Stimulated activated CD8-positive, alpha-beta memory T cell treated with anti-CD3 and anti-CD28 coated beads, Interleukin-7, amount 100 ng/mL, for 48 hours (primary cell): Measurements from ENCODE around the gene DCC.

Source experiments
- DNase-seq, 2 donors: peaks; one replicate each; pipeline ENCODE4 v3.0.0-alpha.2; 2020; ENCODE audit warnings: low read depth in 1 of 2; ENCODE audit errors: extremely low read depth in 1 of 2

The DCC gene

DNA sequence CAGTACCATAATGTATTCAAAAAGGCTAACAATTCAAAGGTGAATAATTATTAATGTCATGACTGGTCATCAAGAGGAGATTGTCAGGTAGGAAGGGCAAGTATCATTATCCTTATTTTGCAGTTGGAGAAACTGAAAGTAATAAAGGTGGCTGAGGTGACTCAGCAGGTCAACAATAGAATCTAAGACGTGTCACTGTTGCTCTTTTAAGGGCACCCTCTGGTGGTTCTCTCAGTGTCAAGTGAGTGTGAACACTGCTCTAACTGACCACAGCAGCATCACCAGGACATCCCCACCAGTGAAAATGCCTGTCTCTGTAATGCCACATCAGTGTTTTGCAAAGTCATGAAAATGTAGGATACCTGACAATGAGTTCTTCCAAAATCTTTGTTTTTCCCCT is 69.7 kb downstream of the DCC start:
- no peak for DNase-seq

DNA sequence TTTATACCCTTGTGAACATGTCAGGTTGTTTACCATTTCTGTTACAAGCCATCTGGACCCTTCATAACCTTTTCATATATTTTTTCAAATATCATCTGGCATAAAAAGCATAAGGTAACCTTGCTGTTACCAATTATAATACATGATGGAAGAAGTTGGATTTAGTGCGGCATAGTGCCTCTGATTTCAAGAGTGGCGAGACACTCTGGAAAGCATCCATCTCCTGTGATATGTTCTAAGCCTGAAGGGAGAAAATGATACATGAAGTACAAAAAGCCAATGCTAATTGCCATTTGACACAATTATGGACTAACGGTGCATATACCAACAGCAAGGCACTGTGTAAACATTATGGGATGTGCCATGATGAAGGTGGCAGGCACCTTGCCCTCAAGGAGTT is 75.1 kb downstream of the DCC start:
- DNase-seq, result no peak

DNA sequence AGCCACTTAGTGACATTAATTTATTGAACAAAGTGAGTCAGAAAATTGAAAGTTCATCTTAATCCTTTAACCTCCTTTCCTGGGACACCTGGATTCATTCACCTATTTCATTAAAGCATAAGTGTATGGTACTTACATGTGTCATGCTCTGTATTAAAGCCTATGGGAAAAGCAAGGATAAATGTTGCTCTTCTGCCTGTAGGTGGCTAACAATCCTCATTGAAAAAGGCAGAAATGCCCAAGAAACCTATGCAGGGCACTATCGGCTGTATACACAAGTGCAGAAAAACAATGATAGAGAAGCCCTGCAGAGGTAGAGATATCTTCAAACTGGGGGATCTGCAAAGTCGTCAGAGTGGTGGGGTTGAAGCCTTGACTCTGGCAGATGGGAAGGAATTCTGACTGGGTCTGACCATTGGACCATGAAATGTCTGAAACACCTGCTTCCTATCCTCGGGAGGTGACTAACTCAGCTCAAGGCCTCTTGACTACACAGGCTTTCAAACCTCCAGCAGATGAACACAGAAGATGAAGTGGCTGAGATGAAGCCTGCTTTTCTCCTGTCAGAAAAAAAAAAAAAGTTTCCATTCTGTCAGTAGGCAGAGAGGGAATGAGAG is 83.1 kb downstream of the DCC start:
- DNase-seq, result no peak

DNA sequence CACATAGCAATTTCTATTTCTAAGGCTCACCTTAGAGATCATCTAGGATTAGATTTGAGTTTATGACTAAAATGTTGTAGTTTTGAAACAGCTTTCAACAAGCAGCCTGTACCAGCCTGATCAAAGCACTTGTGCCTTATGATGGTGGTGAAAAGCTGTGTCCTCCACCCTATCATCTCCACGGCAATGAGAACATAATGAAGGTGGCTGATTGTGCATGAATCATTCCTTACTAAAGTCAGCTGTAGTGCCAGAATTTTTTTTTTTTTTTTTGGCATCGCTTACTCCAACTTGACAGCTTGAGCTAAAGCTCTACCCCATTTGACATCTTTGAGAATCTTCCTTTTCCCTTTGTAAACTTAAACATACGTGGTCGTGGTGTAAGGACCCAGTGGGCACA is 86.0 kb downstream of the DCC start:
- DNase-seq, result no peak

DNA sequence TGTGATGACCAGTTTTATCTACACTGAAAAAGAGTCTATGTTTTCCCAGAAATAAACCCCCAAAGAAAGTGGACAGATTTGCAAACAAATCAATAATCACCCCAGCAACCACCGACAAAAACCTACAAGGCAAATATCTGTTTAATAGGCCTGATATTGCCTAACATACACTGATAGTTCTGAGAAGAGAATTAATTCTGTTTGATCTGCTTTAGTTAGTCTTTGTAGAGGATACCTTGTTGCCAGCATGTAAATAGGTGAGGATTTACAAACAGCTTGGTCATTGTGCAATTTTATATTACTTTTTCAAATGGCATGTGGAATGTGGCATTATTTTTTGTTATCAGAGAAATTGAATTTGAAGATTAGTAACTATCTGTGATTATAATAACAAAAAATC is 86.5 kb downstream of the DCC start:
- no peak for DNase-seq

DNA sequence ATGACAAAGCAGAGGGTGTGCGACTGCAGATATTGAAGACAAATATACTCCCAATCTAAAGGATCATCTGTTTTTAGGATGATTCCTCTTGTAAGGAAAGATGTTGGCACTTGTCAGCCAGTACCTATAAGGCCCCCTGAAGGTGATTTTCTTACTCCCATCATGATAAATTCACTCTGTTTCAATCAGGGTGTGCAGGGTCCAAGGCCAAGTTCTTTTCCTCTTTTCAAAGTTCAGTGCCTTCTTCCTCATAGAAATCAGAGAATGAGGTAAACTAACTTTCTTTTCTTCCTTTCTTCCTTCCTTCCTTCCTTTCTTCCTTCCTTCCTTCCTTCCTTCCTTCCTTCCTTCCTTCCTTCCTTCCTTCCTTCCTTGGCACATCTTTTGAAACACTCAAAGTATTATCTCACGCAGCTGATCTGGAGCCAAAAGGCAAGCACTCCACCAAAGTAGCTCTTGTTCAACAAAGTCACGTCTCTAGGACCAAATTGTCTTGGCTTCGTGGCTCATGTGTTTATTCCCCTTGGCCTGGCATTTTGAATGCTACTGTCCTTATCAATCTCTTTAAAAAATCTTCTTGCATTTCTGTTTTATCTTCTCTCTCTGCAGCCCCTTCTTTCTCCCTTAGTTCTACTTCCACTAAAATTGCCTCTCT is 87.7 kb downstream of the DCC start:
- no peak for DNase-seq

DNA sequence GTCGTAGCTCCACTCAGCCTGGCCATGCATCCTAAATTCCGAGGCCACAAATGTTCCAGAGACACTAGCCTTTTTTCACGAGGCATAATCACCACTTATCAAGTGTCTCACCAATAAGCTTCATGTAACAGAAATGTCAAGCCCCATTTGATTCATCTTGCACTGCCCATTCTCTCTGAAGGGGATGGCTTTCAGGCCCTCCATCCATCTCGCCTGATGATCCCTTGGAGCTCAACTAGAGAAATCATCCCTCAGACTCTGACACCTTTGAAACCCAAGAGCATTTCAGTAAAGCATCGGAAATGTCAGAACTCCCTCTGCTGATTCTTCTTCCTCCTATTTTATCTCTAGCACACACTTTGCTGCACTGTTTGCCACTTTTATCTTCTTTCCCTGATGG is 91.7 kb downstream of the DCC start:
- DNase-seq, result no peak

DNA sequence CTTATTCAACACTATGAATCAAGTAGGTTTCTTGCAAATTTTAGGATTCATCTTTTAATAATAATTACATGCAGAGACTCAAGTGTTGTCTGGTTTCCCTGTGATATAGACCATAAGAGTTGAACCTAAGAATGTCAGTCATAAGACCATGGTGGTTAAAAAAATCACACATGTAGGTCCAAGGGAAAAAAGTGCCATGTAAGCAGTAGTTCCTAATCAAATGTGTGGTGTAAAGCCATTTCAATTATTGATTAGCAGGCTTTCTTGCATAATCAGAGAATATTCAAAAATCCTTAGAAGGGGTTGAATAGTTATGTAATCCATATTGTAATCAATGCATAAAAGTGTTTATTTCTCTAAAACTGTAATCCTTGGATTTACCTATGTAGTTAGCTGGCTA is 93.8 kb downstream of the DCC start:
- no peak for DNase-seq

DNA sequence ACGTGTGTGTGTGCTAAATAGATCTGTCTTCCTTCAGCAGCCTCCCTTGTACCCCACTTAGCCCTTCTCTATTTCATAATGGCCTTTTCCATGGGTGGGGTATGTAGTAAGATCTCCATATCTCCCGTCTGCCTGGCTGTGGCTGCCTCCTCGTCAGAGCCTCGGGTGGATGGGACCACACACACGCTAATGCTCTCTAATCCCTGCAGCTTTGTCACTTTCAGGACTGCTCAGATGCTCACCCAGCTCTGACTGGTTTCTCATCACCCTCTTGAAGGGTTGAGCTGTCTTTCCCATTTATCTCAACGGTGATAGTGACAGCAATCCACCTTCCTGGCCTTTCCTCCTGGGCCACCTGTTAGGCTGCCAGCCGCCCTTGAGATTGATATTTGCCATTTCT is 95.3 kb downstream of the DCC start:
- no peak for DNase-seq

DNA sequence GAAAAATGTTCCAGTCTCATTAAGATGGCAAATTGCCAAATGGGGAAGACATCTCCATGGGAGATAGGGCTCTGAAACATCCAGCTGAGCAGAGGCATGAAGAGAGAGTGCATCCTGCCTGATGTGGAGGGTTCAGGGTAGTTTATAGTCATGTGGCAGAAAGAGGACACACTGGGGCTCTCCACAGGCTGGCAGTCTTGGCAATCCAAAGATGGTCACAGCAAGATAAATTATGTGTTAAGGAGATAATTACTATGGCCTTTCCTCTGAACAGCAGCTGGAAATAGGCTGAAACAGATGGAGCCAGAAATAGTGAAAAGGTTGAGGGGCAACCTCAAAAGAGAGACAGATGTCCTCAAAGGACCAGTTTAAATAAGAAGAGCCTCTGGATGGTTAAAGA is 97.2 kb downstream of the DCC start:
- no peak for DNase-seq

DNA sequence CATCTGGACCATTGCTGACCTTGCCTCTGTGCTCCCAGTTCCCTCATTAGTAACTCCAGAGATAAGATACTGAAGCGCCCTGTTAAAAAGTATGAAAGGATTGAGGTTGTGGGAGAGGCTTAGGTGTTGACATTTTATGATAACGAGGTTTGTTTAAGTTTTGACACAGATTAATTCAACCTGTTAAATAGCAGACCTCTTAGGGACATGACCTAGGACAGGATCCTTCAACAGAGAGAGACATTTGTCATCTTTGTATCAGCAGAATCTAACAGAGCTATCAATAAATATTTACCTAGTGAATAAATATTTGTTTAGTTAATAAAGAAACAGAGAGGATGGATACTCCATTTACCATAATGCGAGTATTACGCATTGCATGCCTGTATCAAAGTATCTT is 99.5 kb downstream of the DCC start:
- DNase-seq, result no peak

DNA sequence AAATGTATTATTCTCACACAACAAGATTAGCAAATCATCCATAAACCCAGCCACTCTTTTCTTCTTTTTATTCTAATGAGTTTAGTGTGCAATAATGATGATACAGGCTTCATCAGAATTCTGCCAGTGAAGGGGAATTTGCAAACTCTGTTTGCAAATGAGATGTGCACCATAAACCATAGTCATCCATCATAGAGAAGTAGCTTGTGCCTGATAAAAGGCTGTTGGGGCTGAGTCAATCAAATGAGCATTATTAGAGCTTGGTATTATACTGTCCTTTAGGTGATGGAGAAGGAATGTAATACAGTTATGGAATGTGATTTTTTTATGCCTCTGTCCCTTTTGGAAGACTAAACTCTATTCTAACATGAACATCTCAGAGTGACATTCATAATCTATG is 101.8 kb downstream of the DCC start:
- no peak for DNase-seq

DNA sequence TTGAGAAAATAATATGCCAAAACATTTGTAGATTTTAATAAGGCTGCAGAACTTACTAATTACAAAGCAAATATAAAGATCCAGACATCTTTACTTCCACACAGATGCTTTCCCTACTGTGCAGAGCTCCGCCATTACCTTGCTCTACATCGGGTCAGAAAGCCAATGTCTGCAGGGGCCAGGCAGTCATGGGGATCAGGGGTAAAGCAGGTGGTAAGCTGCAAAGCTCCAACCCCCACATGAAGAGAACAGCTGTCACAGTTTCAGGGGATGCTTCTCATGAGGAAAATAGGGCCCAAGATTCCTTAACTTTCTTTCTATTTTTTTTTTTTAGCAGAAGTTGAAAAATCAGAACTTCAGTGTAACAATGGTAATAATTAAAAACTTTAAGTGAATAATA is 102.7 kb downstream of the DCC start:
- DNase-seq, result no peak

DNA sequence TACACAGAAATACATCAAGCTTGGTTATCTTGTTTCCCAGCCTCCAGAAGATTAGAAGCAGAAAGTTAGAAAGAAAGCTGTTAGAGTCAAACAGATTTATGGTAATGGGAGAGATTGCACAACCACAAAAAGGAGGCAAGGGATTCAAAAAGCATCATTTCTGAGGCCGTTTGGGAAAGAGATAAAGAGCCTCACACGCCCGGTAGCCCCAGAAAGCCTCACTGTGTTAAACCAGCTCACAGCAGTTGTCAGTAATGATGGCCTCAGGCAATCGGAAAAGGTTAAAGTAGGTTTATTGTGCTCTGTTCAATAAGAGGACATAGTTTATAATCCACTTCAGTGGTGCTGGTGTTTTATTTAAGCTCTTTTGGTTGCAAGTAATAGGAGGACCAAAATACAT is 111.3 kb downstream of the DCC start:
- DNase-seq, result no peak

DNA sequence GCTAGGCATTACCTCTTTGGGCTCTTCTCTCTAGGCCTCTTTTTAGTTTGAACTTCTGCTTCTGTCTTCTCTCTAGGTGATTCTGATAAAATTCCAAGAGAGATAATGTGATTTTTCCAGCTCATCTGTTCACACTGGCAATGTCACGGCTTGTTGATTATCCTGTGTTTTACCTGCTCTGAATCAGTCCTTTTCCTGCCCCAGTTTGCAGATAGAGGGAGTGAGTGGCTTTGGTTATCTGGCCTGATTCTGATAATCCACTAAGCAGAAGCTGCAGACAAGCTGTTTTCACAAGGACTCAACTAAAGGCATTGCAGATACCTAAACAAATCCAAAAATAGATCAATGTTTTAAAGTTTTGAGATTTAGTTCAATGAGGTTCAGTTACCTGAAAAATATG is 111.9 kb downstream of the DCC start:
- no peak for DNase-seq

DNA sequence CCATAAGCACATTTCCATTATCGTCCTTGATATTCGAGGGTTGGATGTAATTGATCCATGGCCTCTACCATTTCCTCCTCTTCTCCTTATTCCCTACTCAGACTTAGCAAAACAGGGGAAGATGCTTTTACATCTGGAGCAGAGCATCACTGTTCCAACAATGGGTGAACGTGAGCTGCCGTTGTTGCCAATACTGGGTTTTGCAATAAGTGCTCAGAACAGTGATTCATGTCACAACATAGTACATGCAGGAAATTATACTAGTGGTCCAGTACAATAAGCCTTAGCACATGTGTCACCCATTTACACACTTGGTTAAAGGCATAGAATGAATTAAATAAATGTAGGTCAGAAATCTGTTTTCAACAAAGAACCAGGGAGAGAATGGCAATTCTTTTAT is 112.4 kb downstream of the DCC start:
- no peak for DNase-seq

DNA sequence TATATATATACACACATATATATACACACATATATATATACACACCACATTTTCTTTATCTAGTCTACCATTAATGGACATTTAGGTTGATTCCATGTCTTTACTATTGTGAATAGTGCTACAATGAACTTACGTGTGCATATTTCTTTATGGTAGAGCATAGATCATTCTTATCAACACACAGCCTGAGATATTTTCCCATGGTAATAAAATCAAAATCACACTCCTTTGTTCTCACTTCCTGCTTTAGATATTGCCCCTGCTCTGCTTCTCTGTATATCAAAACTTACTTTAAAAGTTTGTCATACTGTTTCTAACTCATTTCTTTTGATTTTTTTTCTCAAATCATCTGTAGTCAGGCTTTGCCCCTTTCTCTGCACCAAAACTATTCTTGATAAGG is 119.9 kb downstream of the DCC start:
- no peak for DNase-seq

DNA sequence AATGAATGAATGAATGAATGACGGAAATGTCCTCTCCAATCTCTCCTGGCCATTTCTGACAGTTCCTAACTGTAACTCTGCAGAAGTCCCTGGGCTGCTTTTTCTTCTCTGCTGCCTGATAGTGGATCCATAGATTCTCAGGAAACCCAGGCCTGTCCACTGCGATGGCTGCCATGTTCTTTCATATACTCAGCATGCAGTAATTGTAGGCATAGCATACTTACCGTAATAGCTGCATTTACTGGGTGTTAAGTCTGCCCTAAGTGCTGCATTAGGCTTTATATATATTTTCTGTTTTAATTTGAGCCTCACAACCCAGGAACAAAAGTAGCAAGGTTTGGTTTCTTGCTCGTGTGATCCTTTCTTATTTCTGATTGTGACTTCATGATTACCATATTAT is 122.9 kb downstream of the DCC start:
- no peak for DNase-seq

DNA sequence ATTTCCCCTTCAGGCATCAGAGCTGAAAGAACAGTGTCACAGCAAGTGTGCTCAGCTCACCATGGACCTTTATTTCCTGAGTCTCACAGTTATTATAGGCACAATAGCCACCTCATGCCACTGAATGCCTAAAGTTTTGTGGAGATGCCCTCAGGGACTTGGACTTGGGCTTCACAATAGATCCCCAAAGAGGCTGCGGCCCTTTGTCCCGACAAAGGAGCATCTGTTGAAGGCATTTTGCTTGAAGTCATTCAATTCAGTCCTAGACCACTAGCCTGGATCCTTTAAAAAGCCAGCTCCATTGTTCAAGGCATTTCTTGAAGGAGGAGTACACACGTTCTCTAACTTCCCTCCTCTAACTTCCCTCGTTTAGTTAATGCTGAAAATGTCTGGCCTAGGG is 125.4 kb downstream of the DCC start:
- no peak for DNase-seq

DNA sequence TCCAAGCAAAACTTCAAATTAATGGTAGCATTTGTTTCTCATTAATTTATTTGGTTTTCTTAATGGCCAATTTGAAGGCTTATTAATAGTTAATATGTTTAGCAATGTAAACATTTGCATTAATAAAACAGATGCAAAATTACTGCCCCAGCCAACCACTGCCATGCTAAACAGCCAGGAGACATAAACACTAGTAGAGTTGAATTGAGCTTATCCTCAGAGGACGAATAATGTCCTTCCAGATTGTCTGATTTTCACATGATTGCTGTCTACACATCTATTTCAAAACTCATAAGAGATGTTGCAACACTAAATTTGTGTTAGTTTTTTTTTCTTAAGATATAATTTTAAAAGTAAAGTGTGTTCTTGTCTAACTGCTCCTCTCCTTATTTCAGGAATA is 128.5 kb downstream of the DCC start:
- DNase-seq, result no peak

DNA sequence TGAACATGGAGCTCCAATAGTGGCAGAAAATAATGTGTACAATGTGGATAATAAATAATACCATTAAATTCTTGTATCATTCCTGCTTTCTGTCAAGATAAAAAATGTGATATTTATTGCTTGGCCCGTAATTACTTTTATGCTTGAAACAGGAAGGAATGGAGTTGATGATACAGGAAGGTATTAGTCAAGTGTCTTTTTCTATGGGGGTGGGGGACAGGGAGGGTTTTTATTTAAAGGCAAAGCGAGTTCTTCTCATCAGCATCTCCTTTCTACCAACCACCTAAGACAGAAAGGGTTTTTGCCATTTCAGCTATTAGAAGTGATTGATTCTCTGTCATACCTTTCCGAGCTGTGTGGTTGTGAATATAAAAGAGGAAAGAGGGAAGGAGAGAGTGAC is 135.3 kb downstream of the DCC start:
- DNase-seq, result no peak

DNA sequence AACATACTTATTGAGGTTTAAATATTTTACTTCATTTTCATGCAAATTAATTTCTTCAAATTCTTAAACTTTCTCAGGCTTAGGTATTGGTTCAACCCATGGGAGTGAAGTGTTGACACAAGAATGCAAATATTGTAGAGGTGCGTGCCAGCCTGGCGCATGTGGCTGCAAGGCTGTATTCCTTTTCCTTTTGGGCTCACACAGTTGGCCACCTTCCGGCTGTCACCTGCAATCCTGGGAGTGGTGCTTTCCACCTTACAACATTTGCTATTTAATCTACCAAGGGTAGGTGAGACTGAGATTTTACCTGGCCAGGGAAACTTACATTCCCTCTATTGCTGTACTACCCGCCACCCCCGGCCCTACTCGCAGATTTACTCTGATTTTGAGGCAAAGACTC is 141.1 kb downstream of the DCC start:
- DNase-seq, result no peak

DNA sequence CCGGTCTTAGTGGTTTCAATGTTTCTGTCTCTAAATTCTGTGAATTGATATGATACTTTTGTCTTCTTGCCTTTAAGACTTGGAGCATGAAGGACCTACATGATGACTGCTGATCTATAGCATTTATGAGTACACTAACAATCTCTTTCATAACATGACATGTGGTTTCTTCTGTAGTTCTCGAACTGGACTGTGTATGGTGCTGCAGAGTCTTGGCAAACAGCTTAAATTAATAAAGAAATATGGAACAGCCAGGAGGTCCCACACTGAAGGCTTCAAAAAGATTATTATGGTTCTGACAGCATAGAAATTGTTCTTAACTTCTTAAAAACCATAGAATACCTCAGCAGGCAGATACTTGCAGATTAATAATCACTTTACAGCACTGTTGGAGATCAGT is 145.0 kb downstream of the DCC start:
- DNase-seq, result no peak
